ENCODE measurements around the gene PKHD1.
"Not testable (repeated sequence)": the region's sequence is repeated elsewhere in the genome, so short reads cannot be mapped to it uniquely, and the experiment has no call there.

The PKHD1 gene

GRCh38 chr6:51854347-51854746 is 233.1 kb downstream of the PKHD1 start:
- DNase-seq (ENCODE audit: low read depth) = no peak

DNA sequence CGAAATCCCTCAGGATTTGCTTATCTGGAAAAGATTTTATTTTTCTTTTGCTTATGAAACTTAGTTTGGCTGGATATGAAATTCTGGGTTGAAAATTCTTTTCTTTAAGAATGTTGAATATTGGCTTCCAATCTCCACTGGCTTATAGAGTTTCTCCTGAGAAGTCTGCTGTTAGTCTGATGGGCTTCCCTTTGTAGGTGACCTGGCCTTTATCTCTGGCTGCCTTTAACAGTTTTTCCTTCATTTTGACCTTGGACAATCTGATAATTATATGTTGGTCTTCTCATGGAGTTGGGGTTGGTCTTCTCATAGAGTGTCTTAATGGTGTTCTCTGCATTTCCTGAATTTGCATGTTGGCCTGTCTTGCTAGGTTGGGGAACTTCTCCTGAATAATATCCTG is 234.3 kb downstream of the PKHD1 start:
- DNase-seq (ENCODE audit: low read depth) = not testable (repeated sequence)

DNA sequence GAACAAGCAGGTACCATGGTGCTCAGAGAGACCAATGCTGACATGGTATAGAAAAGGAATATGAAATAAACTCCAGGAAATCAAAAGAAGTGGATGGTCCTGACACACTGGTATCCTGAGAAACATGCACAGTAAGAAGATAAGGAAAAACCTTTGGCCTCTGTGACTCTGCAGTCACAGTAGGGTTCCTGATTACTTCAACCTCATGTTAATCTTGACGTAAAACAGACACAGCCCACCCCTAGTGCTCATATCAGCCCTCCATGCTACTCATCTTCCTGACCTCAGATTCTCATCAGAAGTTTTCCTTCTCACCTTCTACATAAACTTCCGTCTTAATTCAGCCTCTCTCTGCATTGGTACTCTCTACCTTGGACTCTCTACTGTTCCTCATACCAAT is 240.9 kb downstream of the PKHD1 start:
- no peak for DNase-seq (ENCODE audit: low read depth)

DNA sequence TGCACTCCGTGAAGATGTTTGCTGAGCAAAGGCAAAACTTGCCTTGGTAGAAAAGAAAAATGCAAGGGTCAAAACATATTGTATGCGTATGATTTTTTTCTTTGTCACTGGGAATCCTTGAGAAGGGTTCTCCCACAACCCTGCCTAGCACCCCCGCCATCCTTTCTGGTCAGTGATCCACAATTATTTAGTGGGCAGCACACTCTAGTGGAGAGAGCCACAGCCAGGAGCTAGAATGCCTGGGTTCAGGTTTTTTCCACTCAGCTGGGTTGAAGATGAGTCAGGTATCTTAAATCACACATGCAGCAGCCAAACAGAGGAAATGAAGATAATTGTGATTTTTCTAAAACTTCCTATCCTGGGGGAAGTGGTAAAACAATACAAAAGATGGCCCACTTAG is 243.1 kb downstream of the PKHD1 start:
- no peak for DNase-seq (ENCODE audit: low read depth)

DNA sequence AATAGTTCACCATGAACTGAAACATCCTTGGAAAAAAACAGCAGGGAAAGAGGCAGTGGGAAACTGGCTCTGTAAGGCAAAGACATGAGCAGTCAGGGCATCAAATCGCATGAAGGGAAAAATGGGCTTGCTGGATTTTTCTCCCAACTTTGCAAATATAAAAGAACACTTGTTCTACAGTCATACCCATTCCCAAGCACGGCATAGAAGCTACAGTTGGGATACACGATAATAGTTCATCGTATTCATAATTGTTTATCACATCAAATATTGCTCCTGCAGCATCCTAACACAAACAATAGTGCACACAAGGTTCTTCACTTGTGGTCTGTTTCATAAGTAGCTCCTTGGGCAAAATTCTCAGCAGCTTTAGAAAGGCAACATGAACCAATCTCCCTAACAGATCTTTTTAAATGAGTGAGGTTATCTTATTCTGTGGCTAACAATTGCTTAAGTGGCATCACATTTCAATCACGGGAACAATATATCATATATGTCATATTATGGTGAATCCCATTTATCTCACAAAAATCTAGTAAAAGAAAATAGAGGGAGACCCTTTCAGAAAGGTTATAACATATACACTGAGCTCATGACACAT is 243.9 kb downstream of the PKHD1 start:
- DNase-seq (ENCODE audit: low read depth) = no peak

- no peak for DNase-seq (ENCODE audit: low read depth)
Observed at GRCh38 chr6:51842804-51843378, 244.5 kb downstream of the PKHD1 start.

DNA sequence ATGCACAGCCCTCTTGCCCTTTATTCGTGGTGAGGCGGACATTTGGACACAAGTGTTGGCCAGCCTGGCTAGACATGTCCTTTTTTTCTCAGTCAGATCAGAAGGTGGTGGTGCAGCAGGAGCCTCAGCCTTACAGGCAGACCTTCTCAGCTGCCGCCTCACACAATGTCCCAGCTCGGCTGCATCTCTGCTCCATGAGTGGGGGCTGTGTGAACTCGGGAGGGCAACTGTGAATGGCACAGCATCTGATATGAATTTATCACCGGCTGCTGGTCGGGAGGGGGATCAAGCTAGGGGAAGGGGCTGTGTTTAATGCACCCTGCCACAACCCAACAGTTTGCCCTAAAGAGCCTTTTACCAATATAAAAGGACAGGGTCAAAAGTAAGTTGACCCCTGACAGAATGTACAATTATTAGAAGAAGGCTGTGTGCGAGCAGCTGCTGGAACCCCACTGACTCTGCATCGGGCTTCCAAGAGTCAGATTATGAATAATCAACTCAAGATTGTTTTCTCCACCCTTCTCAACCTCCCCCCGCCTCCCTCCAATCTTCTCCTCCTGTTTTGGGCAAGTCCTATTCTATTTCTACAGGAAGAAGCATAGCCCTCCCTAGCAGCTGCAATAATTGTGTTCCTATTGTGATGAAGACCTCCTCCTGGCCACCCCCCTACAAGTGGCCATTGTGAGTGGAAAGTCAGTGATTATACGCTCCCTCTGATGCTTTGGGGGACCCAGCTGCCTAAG is 245.2 kb downstream of the PKHD1 start:
- no peak for DNase-seq (ENCODE audit: low read depth)

DNA sequence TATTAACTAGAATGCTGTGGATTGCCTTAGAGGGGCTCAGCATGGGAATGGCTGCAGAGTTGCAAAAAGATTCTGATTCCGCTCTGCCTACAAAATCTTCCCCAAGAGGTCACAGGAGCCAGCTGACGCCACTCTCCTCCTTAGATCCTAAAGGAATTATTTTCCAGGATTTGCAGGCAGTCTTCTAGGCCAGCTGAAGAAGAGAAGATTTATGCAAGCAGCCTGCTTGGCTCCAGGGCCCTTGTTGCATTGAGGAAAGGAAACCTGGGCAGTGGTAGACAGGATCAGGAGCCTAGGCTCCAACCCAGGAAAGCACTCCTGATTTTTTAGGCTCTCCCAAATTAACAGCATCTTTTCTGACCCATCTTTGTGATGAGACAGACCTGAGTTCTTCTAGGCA is 245.8 kb downstream of the PKHD1 start:
- DNase-seq (ENCODE audit: low read depth) = no peak

GRCh38 chr6:51839726-51840374 is 247.6 kb downstream of the PKHD1 start:
- DNase-seq (ENCODE audit: low read depth) = no peak

GRCh38 chr6:51830666-51831065 is 256.7 kb downstream of the PKHD1 start:
- DNase-seq (ENCODE audit: low read depth) = no peak

DNA sequence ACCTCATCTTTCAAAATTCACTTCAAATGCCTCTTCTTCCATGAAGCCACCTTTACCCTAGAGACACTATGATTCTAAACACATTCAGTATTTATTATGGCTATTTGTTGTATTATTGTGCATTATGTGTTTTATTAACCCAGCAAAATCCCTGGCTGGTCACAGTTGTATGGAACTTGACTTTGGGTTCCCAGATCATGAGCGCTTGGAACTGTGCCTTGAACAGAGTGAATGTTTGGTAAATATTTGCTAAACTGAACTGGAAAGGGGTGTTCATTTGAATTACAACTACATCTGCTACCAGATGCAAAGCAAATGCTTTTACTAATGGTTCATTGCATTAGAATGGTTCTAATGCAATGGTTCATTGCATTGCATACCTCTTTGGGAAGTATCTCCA is 259.8 kb downstream of the PKHD1 start:
- no peak for DNase-seq (ENCODE audit: low read depth)

DNA sequence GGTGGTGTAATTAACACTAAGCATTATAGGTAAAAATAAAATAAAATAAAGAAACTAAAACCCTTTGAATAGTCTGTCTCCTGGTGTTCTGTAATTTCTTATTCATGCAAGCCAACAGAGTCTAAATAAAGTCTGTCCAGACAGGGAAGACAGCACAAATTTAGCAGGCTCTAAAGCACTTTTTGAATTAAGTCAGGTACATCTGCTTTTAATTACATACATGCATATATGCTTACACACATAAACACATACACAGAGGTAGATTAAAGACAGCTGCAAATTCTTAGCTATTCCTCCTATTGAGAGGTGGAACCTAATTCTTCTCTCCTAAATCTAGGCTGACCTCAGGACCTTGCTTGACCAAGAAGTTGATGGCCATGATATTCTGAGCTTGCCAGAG is 262.5 kb downstream of the PKHD1 start:
- no peak for DNase-seq (ENCODE audit: low read depth)

DNA sequence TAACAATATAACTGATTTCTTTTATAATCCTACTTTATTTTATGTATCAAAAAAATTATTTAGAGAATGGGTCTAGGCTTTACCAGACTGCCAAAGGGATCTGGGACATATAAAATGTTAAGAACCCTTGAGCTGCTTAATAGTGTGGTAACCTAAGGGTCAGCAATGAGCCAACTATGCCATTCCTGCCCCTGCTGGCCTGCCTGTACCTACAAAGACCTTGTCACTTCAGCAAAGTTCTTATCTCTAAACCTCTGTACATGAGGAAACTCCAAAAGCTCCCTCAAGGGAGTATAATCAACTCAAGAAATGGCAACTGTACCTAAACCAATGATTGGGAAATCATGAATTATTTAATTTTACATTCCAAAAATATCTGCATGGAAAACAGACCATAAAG is 266.9 kb downstream of the PKHD1 start:
- DNase-seq (ENCODE audit: low read depth) = no peak

DNA sequence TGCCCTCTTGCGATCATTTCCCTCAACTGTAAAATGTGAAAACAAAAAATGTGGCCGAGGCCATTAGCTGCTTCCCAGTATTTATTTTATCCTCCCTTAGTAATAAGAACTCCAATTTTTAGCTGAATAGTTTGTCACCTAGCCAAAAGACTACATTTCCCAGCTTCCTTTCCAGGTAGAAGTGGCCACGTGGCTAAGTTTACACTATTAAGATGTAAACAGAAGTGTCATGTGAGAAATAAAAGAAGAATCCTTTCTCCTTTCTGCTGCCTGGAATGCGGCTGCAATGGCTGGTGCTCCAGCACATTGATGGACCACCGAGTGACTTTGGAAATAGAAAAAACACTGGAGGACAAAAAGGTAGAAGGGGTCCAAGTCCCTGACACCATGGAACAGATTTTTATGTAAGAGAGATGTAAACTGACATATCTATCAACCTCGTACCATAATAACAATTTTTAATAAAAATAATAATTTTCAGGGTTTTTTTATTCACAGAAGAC is 268.8 kb downstream of the PKHD1 start:
- DNase-seq (ENCODE audit: low read depth) = no peak

DNA sequence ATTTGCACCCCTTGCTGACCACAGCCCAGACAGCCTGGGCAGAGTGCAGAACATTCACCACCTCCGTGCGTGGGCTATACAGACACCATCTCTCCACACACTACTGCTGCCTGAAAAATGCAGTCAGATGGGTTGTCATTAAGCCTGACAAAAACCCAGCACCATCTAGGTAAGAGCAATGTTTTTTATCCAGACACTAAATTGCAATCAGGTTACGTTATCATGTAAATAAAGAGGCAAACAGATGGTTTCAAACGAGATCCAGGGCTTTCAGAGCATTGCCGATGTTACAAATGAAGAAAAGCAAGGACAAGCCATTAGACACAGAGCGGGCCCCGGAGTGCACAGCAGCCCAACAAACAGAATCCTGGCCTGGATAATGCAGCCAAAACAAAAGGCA is 269.6 kb downstream of the PKHD1 start:
- DNase-seq (ENCODE audit: low read depth) = no peak

DNA sequence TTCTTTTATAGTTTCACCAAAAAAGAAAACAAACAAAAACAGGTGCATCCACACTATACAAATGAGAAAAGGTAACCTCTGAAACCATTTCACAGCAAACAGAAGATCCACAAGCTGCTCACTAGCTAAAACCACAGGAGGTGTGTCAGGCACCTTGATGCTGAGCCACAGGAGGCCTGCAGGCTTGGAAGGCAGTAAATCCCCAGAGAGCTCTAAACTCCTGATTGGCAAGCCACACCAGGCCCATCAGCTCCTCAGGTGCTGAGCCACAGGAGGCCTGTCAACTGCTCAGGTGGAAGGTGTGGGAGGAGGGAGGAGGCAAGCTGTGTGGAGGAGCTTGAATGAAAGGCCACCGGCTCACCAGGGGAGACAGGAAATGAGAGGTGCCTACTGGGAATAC is 273.0 kb downstream of the PKHD1 start:
- DNase-seq (ENCODE audit: low read depth) = no peak

- no peak for DNase-seq (ENCODE audit: low read depth)
Observed at GRCh38 chr6:51813904-51814303, 273.5 kb downstream of the PKHD1 start.

DNA sequence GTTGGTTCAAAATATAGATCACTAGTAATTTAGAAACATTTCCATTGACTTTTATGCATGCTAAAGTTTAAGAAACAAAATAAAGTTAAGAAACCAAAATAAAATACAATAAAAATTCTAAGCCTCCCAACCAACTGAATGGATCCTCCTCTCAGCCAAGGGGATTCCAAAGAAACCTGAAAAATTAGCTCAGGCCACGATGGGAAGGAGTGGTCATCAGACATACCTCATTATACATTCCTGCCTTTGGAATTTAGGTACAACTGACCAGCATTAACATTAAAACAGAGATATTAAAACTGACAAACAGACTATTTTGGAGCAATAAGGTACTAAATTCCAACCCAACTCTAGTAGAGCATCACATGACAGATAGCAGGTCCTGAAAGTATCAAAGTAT is 275.2 kb downstream of the PKHD1 start:
- no peak for DNase-seq (ENCODE audit: low read depth)

DNA sequence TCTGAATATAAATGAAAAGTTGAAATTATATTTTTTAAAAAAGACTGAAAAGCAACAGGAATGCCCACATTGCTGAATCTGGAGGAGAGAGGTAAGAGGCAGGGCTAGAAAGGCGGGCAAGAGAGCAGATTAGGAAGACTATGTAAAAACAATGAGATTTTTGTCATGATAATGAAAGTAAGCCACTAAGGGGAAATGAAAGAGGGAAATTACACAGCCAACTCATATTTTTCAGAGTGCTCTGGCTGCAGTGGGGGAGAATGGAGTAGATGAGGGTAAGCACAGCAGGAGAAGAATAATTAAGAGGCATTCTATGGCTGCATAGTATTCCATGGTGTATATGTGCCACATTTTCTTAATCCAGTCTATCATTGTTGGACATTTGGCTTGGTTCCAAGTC is 281.9 kb downstream of the PKHD1 start:
- DNase-seq (ENCODE audit: low read depth) = no peak

DNA sequence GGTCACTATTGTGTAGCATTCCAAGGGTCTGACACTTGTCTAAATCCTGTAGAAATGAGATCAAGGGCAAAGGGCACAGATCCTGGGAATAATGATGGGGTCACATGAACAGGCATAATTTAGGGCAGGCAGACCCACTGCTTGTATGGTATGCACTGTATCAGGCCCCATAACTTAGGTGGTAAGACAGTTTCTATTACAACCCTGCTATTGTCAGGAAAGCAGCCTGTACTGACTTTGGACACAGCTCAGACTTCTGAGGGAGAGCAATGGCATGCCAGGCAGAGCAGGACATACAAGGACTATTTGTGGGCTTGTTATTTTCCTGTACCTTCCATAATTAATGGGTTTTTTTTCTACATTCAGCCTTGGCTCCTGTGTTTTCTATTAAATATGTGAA is 286.8 kb downstream of the PKHD1 start:
- no peak for DNase-seq (ENCODE audit: low read depth)

DNA sequence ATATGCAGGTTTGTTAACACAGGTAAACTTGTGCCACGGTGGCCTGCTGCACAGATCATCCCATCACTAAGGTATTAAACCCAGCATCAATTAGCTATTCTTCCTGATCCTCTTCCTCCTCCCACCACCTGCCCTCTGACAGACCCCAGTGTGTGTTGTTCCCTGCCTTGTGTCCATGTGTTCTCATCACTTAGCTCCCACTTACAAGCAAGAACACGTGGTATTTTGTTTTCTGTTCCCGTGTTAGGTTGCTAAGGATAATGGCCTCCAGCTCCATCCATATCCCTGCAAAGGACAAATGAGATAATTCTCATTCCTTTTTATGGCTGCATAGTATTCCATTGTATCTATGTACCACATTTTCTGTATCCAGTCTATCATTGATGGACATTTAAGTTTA is 294.0 kb downstream of the PKHD1 start:
- DNase-seq (ENCODE audit: low read depth) = no peak

- DNase-seq (ENCODE audit: low read depth) = no peak
Observed at GRCh38 chr6:51792273-51793030, 295.0 kb downstream of the PKHD1 start.

All from stimulated activated CD8-positive, alpha-beta memory T cell treated with anti-CD3 and anti-CD28 coated beads, Interleukin-12 subunit alpha, Interleukin-12 subunit beta, amount 100 ng/mL, for 4 hours (primary cell).